ENCODE measurements around the gene INPP5D. TPM values are rescaled to one million over a fixed set of nuclear protein-coding genes. Genes with fewer than 3 reads are reported as not detected.

INPP5D gene
- total and polyA plus RNA-seq, 2 of the 8 experiments (the other 6 are each of a cell fraction or from before 2014, with no cell fraction given) = 4.5 to 7.1 TPM

- no peak overlapping the region for H3K9ac ChIP-seq (replicated peaks in 1 of 4; ENCODE audit: extremely low read depth in 1 of 4, low read depth in 3 of 4, low read length in 3 of 4)
- H2AK5ac ChIP-seq (ENCODE audit: low read depth, low read length) = no peak overlapping the region
- no peak overlapping the region for H3K4me3 ChIP-seq (ENCODE audit: extremely low read depth in 1 of 4, insufficient read depth in 2 of 4, low read depth in 3 of 4, low read length in 4 of 4)
- no peak overlapping the region for H4K91ac ChIP-seq (replicated peaks; ENCODE audit: insufficient read length, low read length)
- H4K8ac ChIP-seq (ENCODE audit: extremely low read depth, insufficient read depth, low read length) = no peak overlapping the region
- WGBS, 2 experiments (ENCODE audit: extremely low coverage in 1 of 2, insufficient coverage in 1 of 2, insufficient read length in 1 of 2, insufficient replicate concordance in 2 of 2, low coverage in 1 of 2, low lambda C conversion rate in 2 of 2, missing lambda C conversion rate in 1 of 2) = 94% methylated on average over 20 of the region's 20 CpGs; no CpG with 5 or more reads in 1 of the 2 experiments
- no peak overlapping the region for H3K4me2 ChIP-seq (ENCODE audit: insufficient read depth in 1 of 2, low read depth in 2 of 2, low read length in 2 of 2)
- no peaks in the 10 kb centered on the region for H3K79me2 ChIP-seq (ENCODE audit: control insufficient read depth in 1 of 2, insufficient read depth in 2 of 2, low read length in 2 of 2)
- no peaks in the 10 kb centered on the region for H3K9me3 ChIP-seq (ENCODE audit: insufficient read depth in 2 of 2, low read depth in 1 of 2, low read length in 1 of 2)
- no peak overlapping the region for H2BK15ac ChIP-seq (ENCODE audit: low read length)
- H3K18ac ChIP-seq (ENCODE audit: extremely low read depth, low read length) = no peak overlapping the region
- DNase-seq (ENCODE audit: low read depth in 1 of 2, low spot score in 2 of 2) (no peak), FAIRE-seq (no peak)
- no peak overlapping the region for H2BK120ac ChIP-seq (replicated peaks; ENCODE audit: low read depth, low read length)
- no peak overlapping the region for H3K4ac ChIP-seq (replicated peaks; ENCODE audit: insufficient read length, low read depth, low read length)
- CTCF ChIA-PET (ENCODE audit: partially characterized antibody) = interaction anchor here (0.5 to 1.9 kb wide), 5 partner anchors 19 to 52 kb away, joined by 3 to 7 read pairs (median 3); partner anchors contain the start of gene INPP5D
- POLR2A ChIA-PET (ENCODE audit: partially characterized antibody) = no interaction called here
- H2BK20ac ChIP-seq (ENCODE audit: low read length) = no peak overlapping the region
- H3K27me3 ChIP-seq (replicated peaks in 1 of 4; ENCODE audit: control insufficient read depth in 3 of 4, extremely low read depth in 1 of 4, insufficient read depth in 3 of 4, low read length in 3 of 4) = no peaks in the 10 kb centered on the region
- H3K14ac ChIP-seq (ENCODE audit: insufficient read length) = no peak overlapping the region
- H3K27ac ChIP-seq (ENCODE audit: low read depth, low read length) = no peak overlapping the region
- no peaks in the 10 kb centered on the region for H3K79me1 ChIP-seq (ENCODE audit: low read depth, low read length)
- no peak overlapping the region for H2BK5ac ChIP-seq (ENCODE audit: low read depth, low read length)
- H3K4me1 ChIP-seq (replicated peaks in 1 of 4; ENCODE audit: control insufficient read depth in 3 of 4, insufficient read depth in 4 of 4, low read length in 3 of 4) = peaks cover 1 to 13% (median 10%) of the 10 kb centered on the region in 4 experiments
- H4K20me1 ChIP-seq (replicated peaks in 1 of 2; ENCODE audit: control insufficient read depth in 1 of 2, insufficient read depth in 2 of 2, low read length in 2 of 2) = no peaks in the 10 kb centered on the region
- no peak overlapping the region for H2AFZ ChIP-seq (ENCODE audit: low read length)
- H3K23me2 ChIP-seq (ENCODE audit: low read depth, low read length) = no peaks in the 10 kb centered on the region
- no peaks in the 10 kb centered on the region for H3K36me3 ChIP-seq (ENCODE audit: control insufficient read depth in 2 of 4, insufficient read depth in 4 of 4, low read length in 3 of 4)
- H4K5ac ChIP-seq (ENCODE audit: insufficient read length, low read depth, low read length) = no peak overlapping the region
- no peak overlapping the region for H3K23ac ChIP-seq (ENCODE audit: insufficient read length)
- no peak overlapping the region for H3K56ac ChIP-seq (replicated peaks; ENCODE audit: insufficient read length, low read depth, low read length)
- no peak overlapping the region for H2BK12ac ChIP-seq (ENCODE audit: low read depth, low read length)
- TF ChIP-seq GTF2F1 (IDR thresholded peaks at IDR 0.05; ENCODE audit: borderline replicate concordance, low read depth, low read length) (no peak), TEAD4 (IDR thresholded peaks at IDR 0.05; ENCODE audit: low read depth, low read length) (no peak), GABPA (IDR thresholded peaks at IDR 0.05; ENCODE audit: borderline replicate concordance, insufficient read depth, low read length) (no peak), BRCA1 (IDR thresholded peaks at IDR 0.05; ENCODE audit: low read depth, low read length) (no peak), POLR2A (IDR thresholded peaks at IDR 0.05; ENCODE audit: control extremely low read depth in 1 of 2, low read depth in 2 of 2, low read length in 2 of 2) (no peak), PHF8 (conservative IDR thresholded peaks at IDR 0.05; ENCODE audit: low read depth, low read length) (no peak), HDAC2 (IDR thresholded peaks at IDR 0.05; ENCODE audit: borderline replicate concordance in 1 of 2, low read depth in 2 of 2, low read length in 2 of 2) (no peak), SIX5 (IDR thresholded peaks at IDR 0.05; ENCODE audit: low read depth, low read length) (no peak), E2F6 (IDR thresholded peaks at IDR 0.05) (no peak), NANOG (IDR thresholded peaks at IDR 0.05; ENCODE audit: insufficient read depth, low read depth, low read length, poor library complexity, severe bottlenecking) (no peak), ASH2L (IDR thresholded peaks at IDR 0.05; ENCODE audit: low read length) (no peak), SP1 (IDR thresholded peaks at IDR 0.05; ENCODE audit: low read depth, low read length) (no peak)
Measured at GRCh38 chr2:233079953-233080835, 20.1 kb downstream of the INPP5D start.

All from H1 (cell line).